HEK293T (cell line): Measurements from ENCODE around the gene UNG.

Source experiments
- CTCF ChIA-PET: fragments of 350-600 bp; formaldehyde crosslinking; extraction: SDS; loops from one replicate; lab custom pipeline; 2021; ENCODE audit warnings: antibody characterized with exemption, inconsistent platforms; lab: Yijun Ruan, JAX
- POLR2A ChIA-PET: fragments of 350-600 bp; formaldehyde crosslinking; extraction: SDS; loops from one replicate; lab custom pipeline; 2020; ENCODE audit warnings: antibody characterized with exemption, inconsistent platforms; lab: Yijun Ruan, JAX
- DNase-seq: peaks from one replicate; pipeline ENCODE4 v3.0.0; 2012; ENCODE audit warnings: mixed read lengths; ENCODE audit errors: extremely low spot score
- ARNT ChIP-seq: fragments of 450-650 bp; IDR thresholded peaks from 2 replicates; pipeline ENCODE4 v1.6.1; 2017; ENCODE audit warnings: mild to moderate bottlenecking
- BHLHE40 ChIP-seq: fragments of 450-650 bp; IDR thresholded peaks from 2 replicates; pipeline ENCODE4 v1.6.1; 2016; ENCODE audit warnings: mild to moderate bottlenecking, moderate library complexity, borderline replicate concordance
- CTBP1 ChIP-seq: fragments of 450-650 bp; IDR thresholded peaks from 2 replicates; pipeline ENCODE4 v1.6.1; 2016; ENCODE audit warnings: borderline replicate concordance
- ELF4 ChIP-seq: fragments of 450-650 bp; IDR thresholded peaks from 2 replicates; pipeline ENCODE4 v1.6.1; 2017; ENCODE audit warnings: antibody characterized with exemption
- FOXA1 ChIP-seq: fragments of 450-650 bp; IDR thresholded peaks from 2 replicates; pipeline ENCODE4 v1.6.1; 2016; ENCODE audit warnings: mild to moderate bottlenecking
- FOXK2 ChIP-seq: fragments of 450-650 bp; IDR thresholded peaks from 2 replicates; pipeline ENCODE4 v1.6.1; 2016; ENCODE audit warnings: mild to moderate bottlenecking
- FOXM1 ChIP-seq: fragments of 450-650 bp; IDR thresholded peaks from 2 replicates; pipeline ENCODE4 v1.6.1; 2017; ENCODE audit warnings: mild to moderate bottlenecking, borderline replicate concordance
- HDGF ChIP-seq: fragments of 450-650 bp; IDR thresholded peaks from 2 replicates; pipeline ENCODE4 v1.6.1; 2017; ENCODE audit warnings: antibody characterized with exemption, borderline replicate concordance
- L3MBTL2 ChIP-seq: fragments of 450-650 bp; conservative IDR thresholded peaks from 2 replicates; pipeline ENCODE4 v1.6.1; 2016; ENCODE audit warnings: mild to moderate bottlenecking
- LEF1 ChIP-seq: fragments of 450-650 bp; IDR thresholded peaks from 2 replicates; pipeline ENCODE4 v1.6.1; 2017; ENCODE audit warnings: mild to moderate bottlenecking, borderline replicate concordance
- NFRKB ChIP-seq: fragments of 450-650 bp; IDR thresholded peaks from 2 replicates; pipeline ENCODE4 v1.6.1; 2016; ENCODE audit warnings: mild to moderate bottlenecking, moderate library complexity
- PKNOX1 ChIP-seq: fragments of 450-650 bp; IDR thresholded peaks from 2 replicates; pipeline ENCODE4 v1.6.1; 2016
- SP1 ChIP-seq: fragments of 450-650 bp; IDR thresholded peaks from 2 replicates; pipeline ENCODE4 v1.6.1; 2017
- SUZ12 ChIP-seq: fragments of 450-650 bp; IDR thresholded peaks from 2 replicates; pipeline ENCODE4 v1.6.1; 2016; ENCODE audit warnings: mild to moderate bottlenecking
- TARDBP ChIP-seq: fragments of 450-650 bp; IDR thresholded peaks from 2 replicates; pipeline ENCODE4 v1.6.1; 2016
- ZNF384 ChIP-seq: fragments of 450-650 bp; IDR thresholded peaks from 2 replicates; pipeline ENCODE4 v1.6.1; 2016

UNG gene

GRCh38 chr12:109109746-109110350 lies 12.5 kb downstream of the UNG start:
- TF ChIP-seq ARNT (no peak), BHLHE40 (no peak), LEF1 (no peak), ZNF384 (no peak), FOXA1 (no peak), FOXK2 (no peak)
- ChIA-PET POLR2A (no interaction called here), CTCF (interaction anchor here (0.6 to 0.9 kb wide), 2 partner anchors 14 to 209 kb away, joined by 3 to 5 read pairs; no protein-coding TSS in a partner anchor)
- DNase-seq, result no peak

GRCh38 chr12:109110988-109111495 lies 13.6 kb downstream of the UNG start:
- DNase-seq, result peak; percentile 23
- ChIA-PET POLR2A (no interaction called here), CTCF (interaction anchor here (1.0 to 1.4 kb wide), 2 partner anchors 10 to 12 kb away, joined by 4 to 5 read pairs; no protein-coding TSS in a partner anchor)
- TF ChIP-seq ZNF384, result no peak
- no peak for TF ChIP-seq PKNOX1
- no peak for TF ChIP-seq FOXK2
- no peak for TF ChIP-seq SUZ12
- no peak for TF ChIP-seq FOXM1

GRCh38 chr12:109112720-109113465 lies 15.5 kb downstream of the UNG start:
- ChIA-PET POLR2A (interaction anchor here (0.7 kb wide), 1 partner anchor 147 kb away, joined by 3 read pairs; no protein-coding TSS in a partner anchor), CTCF (interaction anchor here (0.6 to 1.6 kb wide), 3 partner anchors 25 to 440 kb away, joined by 3 to 5 read pairs (median 3); no protein-coding TSS in a partner anchor)
- DNase-seq, result no peak
- no peak for TF ChIP-seq LEF1
- TF ChIP-seq ELF4, result no peak
- no peak for TF ChIP-seq TARDBP
- no peak for TF ChIP-seq SP1
- TF ChIP-seq PKNOX1, result no peak
- no peak for TF ChIP-seq ARNT

GRCh38 chr12:109113661-109114321 lies 16.4 kb downstream of the UNG start:
- TF ChIP-seq ZNF384, result no peak
- no peak for TF ChIP-seq ARNT
- TF ChIP-seq L3MBTL2, result no peak
- no peak for TF ChIP-seq SUZ12
- no peak for TF ChIP-seq ELF4
- TF ChIP-seq LEF1, result no peak
- no peak for TF ChIP-seq FOXA1
- no peak for TF ChIP-seq CTBP1
- TF ChIP-seq FOXK2, result no peak
- TF ChIP-seq BHLHE40, result no peak
- no peak for TF ChIP-seq FOXM1
- no peak for TF ChIP-seq PKNOX1
- no peak for TF ChIP-seq HDGF
- TF ChIP-seq TARDBP, result no peak
- TF ChIP-seq NFRKB, result no peak
- no peak for TF ChIP-seq SP1
- CTCF ChIA-PET, result no interaction called here
- no peak for DNase-seq
- POLR2A ChIA-PET, result no interaction called here

GRCh38 chr12:109114644-109115043 lies 17.2 kb downstream of the UNG start:
- TF ChIP-seq SP1 (no peak), ZNF384 (no peak), ARNT (no peak), TARDBP (no peak), HDGF (no peak), CTBP1 (no peak), BHLHE40 (no peak), NFRKB (no peak), PKNOX1 (no peak), FOXA1 (no peak), FOXM1 (no peak), L3MBTL2 (no peak)
- POLR2A ChIA-PET, result no interaction called here
- CTCF ChIA-PET, result interaction anchor here (0.7 kb wide), 1 partner anchor 279 kb away, joined by 4 read pairs; no protein-coding TSS in a partner anchor
- DNase-seq, result no peak
